Measurements from ENCODE around the gene ITPR3. TPM values are rescaled to one million over a fixed set of nuclear protein-coding genes. Genes with fewer than 3 reads are reported as not detected.

ITPR3 gene
- total RNA-seq, 3 donors from 2014 or later (not counting 1 experiment from before 2014, with no cell fraction given): 45.5 to 66.7 (median 46.0) TPM

- DNase-seq (no peak), ATAC-seq (no peak)
- Histone ChIP-seq H3K27ac (ENCODE audit: low read length) (no peak overlapping the region), H3K27me3 (ENCODE audit: control insufficient read depth, insufficient read depth, low read length) (no peaks in the 10 kb centered on the region), H3K36me3 (ENCODE audit: control insufficient read depth, insufficient read depth, low read length) (peaks cover 54% of the 10 kb centered on the region), H3K4me3 (ENCODE audit: low read length) (no peak overlapping the region), H3K9me3 (ENCODE audit: control insufficient read depth, insufficient read depth, low read length) (no peaks in the 10 kb centered on the region), H3K4me1 (ENCODE audit: control insufficient read depth, insufficient read depth, low read length) (no peaks in the 10 kb centered on the region)
- intact Hi-C loops (cut with micrococcal nuclease): no loop called here
- Mint-ChIP-seq H3K36me3 (no peaks in the 10 kb centered on the region), H3K4me1 (peaks cover 0 to 4% of the 10 kb centered on the region in 2 donors), H3K27me3 (ENCODE audit: low read depth in 2 of 2) (no peaks in the 10 kb centered on the region), H3K9me3 (no peaks in the 10 kb centered on the region), H3K4me3 (no peak overlapping the region), H3K27ac (peak overlapping the region in 1 of 2 donors; percentile 42)
- 98% methylated on average over 16 of the region's 16 CpGs for WGBS (ENCODE audit: insufficient coverage)
- TF ChIP-seq CTCF (IDR thresholded peaks at IDR 0.05): no peak
Measured at GRCh38 chr6:33663727-33664449, 42.8 kb downstream of the ITPR3 start.

- Mint-ChIP-seq H3K4me1 (peaks cover 0 to 4% of the 10 kb centered on the region in 2 donors), H3K27ac (no peak overlapping the region), H3K9me3 (no peaks in the 10 kb centered on the region), H3K4me3 (no peak overlapping the region), H3K36me3 (no peaks in the 10 kb centered on the region), H3K27me3 (ENCODE audit: low read depth in 2 of 2) (no peaks in the 10 kb centered on the region)
- no peak for DNase-seq
- Histone ChIP-seq H3K9me3 (ENCODE audit: control insufficient read depth, insufficient read depth, low read length) (no peaks in the 10 kb centered on the region), H3K27ac (ENCODE audit: low read length) (no peak overlapping the region), H3K27me3 (ENCODE audit: control insufficient read depth, insufficient read depth, low read length) (no peaks in the 10 kb centered on the region), H3K4me3 (ENCODE audit: low read length) (no peak overlapping the region), H3K4me1 (ENCODE audit: control insufficient read depth, insufficient read depth, low read length) (no peaks in the 10 kb centered on the region), H3K36me3 (ENCODE audit: control insufficient read depth, insufficient read depth, low read length) (peaks cover 48% of the 10 kb centered on the region)
- intact Hi-C loops (cut with micrococcal nuclease): no loop called here
- TF ChIP-seq CTCF (IDR thresholded peaks at IDR 0.05): no peak
- WGBS (ENCODE audit: insufficient coverage): 93% methylated on average over 15 of the region's 17 CpGs
- ATAC-seq: no peak
Measured at GRCh38 chr6:33664506-33665057, 43.5 kb downstream of the ITPR3 start.

- H3K4me1 ChIP-seq (ENCODE audit: control insufficient read depth, insufficient read depth, low read length): no peaks in the 10 kb centered on the region
- no peaks in the 10 kb centered on the region for H3K9me3 ChIP-seq (ENCODE audit: control insufficient read depth, insufficient read depth, low read length)
- H3K27me3 ChIP-seq (ENCODE audit: control insufficient read depth, insufficient read depth, low read length): no peaks in the 10 kb centered on the region
- H3K4me3 ChIP-seq (ENCODE audit: low read length): no peak overlapping the region
- H3K27me3 Mint-ChIP-seq (ENCODE audit: low read depth in 2 of 2): no peaks in the 10 kb centered on the region
- ATAC-seq: no peak
- 95% methylated on average over 13 of the region's 13 CpGs for WGBS (ENCODE audit: insufficient coverage)
- H3K36me3 ChIP-seq (ENCODE audit: control insufficient read depth, insufficient read depth, low read length): peaks cover 58% of the 10 kb centered on the region
- DNase-seq: no peak
- intact Hi-C loops (cut with micrococcal nuclease): no loop called here
- no peaks in the 10 kb centered on the region for H3K36me3 Mint-ChIP-seq
- no peak overlapping the region for H3K27ac ChIP-seq (ENCODE audit: low read length)
- TF ChIP-seq CTCF (IDR thresholded peaks at IDR 0.05): no peak
- H3K4me3 Mint-ChIP-seq: no peak overlapping the region
- H3K4me1 Mint-ChIP-seq: no peaks in the 10 kb centered on the region
- no peak overlapping the region for H3K27ac Mint-ChIP-seq
- H3K9me3 Mint-ChIP-seq: no peaks in the 10 kb centered on the region
Measured at GRCh38 chr6:33665957-33666356, 44.8 kb downstream of the ITPR3 start.

Measured in natural killer cell (primary cell).